Mucosa of gallbladder (tissue), 1 donor: ENCODE results near the gene SLC35F4. TPM values are rescaled to one million over a fixed set of nuclear protein-coding genes. Genes with fewer than 3 reads are reported as not detected.

Experiments
- DNase-seq: peaks from one replicate; pipeline ENCODE4 v3.0.0-alpha.2; 2020; ENCODE audit warnings: low spot score
- total RNA-seq: library from RNA; stranded (reverse); gene quantifications from one replicate; pipeline ENCODE4 v1.2.1, GENCODE V29; 2021
- donor health status: DM: no; HTN: no; CAD: no.

SLC35F4 gene
- total RNA-seq, 1 donor from 2014 or later = not detected

DNA sequence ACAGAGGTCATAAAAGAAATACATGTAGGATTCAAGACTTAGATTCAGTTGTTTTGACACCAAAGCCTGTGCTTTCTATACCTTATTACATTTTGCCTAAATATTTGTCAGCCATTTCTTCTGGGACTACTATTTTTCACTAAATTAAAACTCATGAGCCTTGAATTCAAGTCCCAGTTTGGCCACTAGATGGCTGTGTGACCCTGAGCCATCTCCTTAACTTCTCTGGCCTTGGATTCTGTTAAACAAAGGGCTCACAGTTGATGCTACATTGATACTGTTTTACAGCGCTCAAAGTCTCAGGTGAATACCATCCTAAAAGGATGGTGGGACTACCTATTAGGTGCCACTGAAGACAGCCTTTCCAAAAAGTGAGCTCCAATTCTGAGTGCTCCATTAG, 332.7 kb downstream of the SLC35F4 start:
- peak; percentile 15 for DNase-seq

DNA sequence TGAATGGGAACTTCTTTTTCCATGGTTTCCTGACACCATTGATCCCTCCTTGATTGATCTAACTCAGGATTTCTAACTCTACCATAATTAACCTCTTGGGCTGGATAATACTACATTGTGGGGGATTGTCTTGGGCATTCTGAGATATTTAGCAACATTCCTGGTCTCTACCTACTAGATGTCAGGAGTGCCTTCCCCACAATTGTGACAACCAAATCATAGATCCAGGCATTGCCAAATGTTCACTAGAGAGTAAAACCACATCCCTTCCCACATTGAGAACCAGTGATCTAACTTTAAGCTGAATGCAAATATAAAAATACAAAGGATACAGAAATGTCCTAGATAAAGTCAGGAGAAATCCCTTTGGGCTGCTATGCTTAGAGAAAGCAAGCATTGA, 335.3 kb downstream of the SLC35F4 start:
- DNase-seq = no peak

DNA sequence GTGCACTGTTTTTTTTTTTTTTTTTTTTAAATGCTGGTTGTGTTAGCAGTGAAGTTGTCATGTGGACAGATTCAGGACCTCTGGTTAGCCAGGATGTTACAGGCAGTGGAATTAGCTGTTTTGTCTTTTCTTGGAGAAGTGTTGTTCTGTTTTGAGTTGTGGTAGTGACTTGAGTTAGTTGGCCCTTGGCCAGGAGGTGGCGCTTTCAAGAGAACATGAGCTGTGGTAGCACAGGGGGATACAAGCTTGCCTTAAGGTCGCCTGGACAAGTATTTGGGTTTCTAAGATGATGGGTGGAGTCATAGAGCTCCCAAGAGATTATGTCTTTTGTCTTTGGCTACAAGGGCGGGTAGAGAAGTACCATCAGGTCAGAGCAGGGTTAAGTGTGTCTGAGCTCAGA, 338.9 kb downstream of the SLC35F4 start:
- DNase-seq = no peak

GRCh38 chr14:57519043-57519442, 346.8 kb downstream of the SLC35F4 start:
- no peak for DNase-seq
